ENCODE measurements around the gene NPDC1.

NPDC1 gene

GRCh38 chr9:137017791-137018497 is 28.0 kb downstream of the NPDC1 start:
- no peak for TF ChIP-seq CTCF (IDR thresholded peaks at IDR 0.05; ENCODE audit: low read depth, low read length, missing control alignments)
- H3K4me3 ChIP-seq (ENCODE audit: low read depth, low read length): no peak overlapping the region
- DNase-seq (ENCODE audit: low read depth): no peak

- no peak for TF ChIP-seq CTCF (IDR thresholded peaks at IDR 0.05; ENCODE audit: low read depth, low read length, missing control alignments)
- DNase-seq (ENCODE audit: low read depth): no peak
- no peak overlapping the region for H3K4me3 ChIP-seq (ENCODE audit: low read depth, low read length)
Observed at GRCh38 chr9:137017071-137017470, 28.9 kb downstream of the NPDC1 start.

- DNase-seq (ENCODE audit: low read depth): no peak
- no peak overlapping the region for H3K4me3 ChIP-seq (ENCODE audit: low read depth, low read length)
- no peak for TF ChIP-seq CTCF (IDR thresholded peaks at IDR 0.05; ENCODE audit: low read depth, low read length, missing control alignments)
Observed at GRCh38 chr9:137016436-137016835, 29.5 kb downstream of the NPDC1 start.

- TF ChIP-seq CTCF (IDR thresholded peaks at IDR 0.05; ENCODE audit: low read depth, low read length, missing control alignments): no peak
- DNase-seq (ENCODE audit: low read depth): no peak
- no peak overlapping the region for H3K4me3 ChIP-seq (ENCODE audit: low read depth, low read length)
Observed at GRCh38 chr9:137015976-137016375, 30.0 kb downstream of the NPDC1 start.

GRCh38 chr9:137015540-137015930 is 30.4 kb downstream of the NPDC1 start:
- no peak for DNase-seq (ENCODE audit: low read depth)
- no peak for TF ChIP-seq CTCF (IDR thresholded peaks at IDR 0.05; ENCODE audit: low read depth, low read length, missing control alignments)
- H3K4me3 ChIP-seq (ENCODE audit: low read depth, low read length): no peak overlapping the region

- no peak for DNase-seq (ENCODE audit: low read depth)
- no peak for TF ChIP-seq CTCF (IDR thresholded peaks at IDR 0.05; ENCODE audit: low read depth, low read length, missing control alignments)
- no peak overlapping the region for H3K4me3 ChIP-seq (ENCODE audit: low read depth, low read length)
Observed at GRCh38 chr9:137014776-137015539, 31.0 kb downstream of the NPDC1 start.

All from GM12864 (cell line).